ENCODE measurements around the gene DNAH14.
"Not testable (repeated sequence)": the region's sequence is repeated elsewhere in the genome, so short reads cannot be mapped to it uniquely, and the experiment has no call there.

DNA sequence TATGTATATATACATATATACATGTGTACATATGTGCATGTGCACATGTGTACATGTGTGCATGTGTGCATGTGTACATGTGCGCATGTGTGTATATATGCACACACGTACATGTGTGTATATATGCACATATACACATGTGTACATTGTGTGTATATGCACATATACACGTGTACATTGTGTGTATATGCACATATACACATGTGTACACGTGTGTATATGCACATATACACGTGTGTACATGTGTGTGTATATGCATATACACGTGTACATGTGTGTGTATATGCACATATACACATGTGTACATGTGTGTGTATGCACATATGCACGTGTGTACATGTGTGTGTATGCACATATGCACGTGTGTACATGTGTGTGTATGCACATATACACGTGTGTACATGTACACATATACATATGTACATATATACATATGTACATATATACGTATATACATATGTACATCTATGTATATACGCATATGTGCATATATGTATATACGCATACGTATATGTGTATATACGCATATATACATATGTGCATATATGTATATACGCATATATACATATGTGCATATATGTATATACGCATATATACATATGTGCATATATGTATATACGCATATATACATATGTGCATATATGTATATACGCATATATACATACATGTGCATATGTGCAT, 405.8 kb downstream of the DNAH14 start:
- TF ChIP-seq EZH2 (IDR thresholded peaks at IDR 0.05; ENCODE audit: low read depth, unreplicated experiment); CREB1 (CRISPR knock-in tag; IDR thresholded peaks at IDR 0.05; ENCODE audit: low read depth); POLR2AphosphoS5 (IDR thresholded peaks at IDR 0.05; ENCODE audit: low read depth); JUNB (IDR thresholded peaks at IDR 0.05; ENCODE audit: unreplicated experiment); NANOG (IDR thresholded peaks at IDR 0.05; ENCODE audit: borderline replicate concordance); EZH2phosphoT487 (IDR thresholded peaks at IDR 0.05; ENCODE audit: unreplicated experiment); ZNF114 (CRISPR knock-in tag; IDR thresholded peaks at IDR 0.05): not testable (repeated sequence)
- TF ChIP-seq, protein P1, sequence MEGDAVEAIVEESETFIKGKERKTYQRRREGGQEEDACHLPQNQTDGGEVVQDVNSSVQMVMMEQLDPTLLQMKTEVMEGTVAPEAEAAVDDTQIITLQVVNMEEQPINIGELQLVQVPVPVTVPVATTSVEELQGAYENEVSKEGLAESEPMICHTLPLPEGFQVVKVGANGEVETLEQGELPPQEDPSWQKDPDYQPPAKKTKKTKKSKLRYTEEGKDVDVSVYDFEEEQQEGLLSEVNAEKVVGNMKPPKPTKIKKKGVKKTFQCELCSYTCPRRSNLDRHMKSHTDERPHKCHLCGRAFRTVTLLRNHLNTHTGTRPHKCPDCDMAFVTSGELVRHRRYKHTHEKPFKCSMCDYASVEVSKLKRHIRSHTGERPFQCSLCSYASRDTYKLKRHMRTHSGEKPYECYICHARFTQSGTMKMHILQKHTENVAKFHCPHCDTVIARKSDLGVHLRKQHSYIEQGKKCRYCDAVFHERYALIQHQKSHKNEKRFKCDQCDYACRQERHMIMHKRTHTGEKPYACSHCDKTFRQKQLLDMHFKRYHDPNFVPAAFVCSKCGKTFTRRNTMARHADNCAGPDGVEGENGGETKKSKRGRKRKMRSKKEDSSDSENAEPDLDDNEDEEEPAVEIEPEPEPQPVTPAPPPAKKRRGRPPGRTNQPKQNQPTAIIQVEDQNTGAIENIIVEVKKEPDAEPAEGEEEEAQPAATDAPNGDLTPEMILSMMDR (conservative IDR thresholded peaks at IDR 0.05; ENCODE audit: low read depth in 2 of 2), result not testable (repeated sequence)
- TF ChIP-seq, protein P2, sequence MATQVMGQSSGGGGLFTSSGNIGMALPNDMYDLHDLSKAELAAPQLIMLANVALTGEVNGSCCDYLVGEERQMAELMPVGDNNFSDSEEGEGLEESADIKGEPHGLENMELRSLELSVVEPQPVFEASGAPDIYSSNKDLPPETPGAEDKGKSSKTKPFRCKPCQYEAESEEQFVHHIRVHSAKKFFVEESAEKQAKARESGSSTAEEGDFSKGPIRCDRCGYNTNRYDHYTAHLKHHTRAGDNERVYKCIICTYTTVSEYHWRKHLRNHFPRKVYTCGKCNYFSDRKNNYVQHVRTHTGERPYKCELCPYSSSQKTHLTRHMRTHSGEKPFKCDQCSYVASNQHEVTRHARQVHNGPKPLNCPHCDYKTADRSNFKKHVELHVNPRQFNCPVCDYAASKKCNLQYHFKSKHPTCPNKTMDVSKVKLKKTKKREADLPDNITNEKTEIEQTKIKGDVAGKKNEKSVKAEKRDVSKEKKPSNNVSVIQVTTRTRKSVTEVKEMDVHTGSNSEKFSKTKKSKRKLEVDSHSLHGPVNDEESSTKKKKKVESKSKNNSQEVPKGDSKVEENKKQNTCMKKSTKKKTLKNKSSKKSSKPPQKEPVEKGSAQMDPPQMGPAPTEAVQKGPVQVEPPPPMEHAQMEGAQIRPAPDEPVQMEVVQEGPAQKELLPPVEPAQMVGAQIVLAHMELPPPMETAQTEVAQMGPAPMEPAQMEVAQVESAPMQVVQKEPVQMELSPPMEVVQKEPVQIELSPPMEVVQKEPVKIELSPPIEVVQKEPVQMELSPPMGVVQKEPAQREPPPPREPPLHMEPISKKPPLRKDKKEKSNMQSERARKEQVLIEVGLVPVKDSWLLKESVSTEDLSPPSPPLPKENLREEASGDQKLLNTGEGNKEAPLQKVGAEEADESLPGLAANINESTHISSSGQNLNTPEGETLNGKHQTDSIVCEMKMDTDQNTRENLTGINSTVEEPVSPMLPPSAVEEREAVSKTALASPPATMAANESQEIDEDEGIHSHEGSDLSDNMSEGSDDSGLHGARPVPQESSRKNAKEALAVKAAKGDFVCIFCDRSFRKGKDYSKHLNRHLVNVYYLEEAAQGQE (IDR thresholded peaks at IDR 0.05; ENCODE audit: unreplicated experiment), result not testable (repeated sequence)
- TF ChIP-seq, protein P3, sequence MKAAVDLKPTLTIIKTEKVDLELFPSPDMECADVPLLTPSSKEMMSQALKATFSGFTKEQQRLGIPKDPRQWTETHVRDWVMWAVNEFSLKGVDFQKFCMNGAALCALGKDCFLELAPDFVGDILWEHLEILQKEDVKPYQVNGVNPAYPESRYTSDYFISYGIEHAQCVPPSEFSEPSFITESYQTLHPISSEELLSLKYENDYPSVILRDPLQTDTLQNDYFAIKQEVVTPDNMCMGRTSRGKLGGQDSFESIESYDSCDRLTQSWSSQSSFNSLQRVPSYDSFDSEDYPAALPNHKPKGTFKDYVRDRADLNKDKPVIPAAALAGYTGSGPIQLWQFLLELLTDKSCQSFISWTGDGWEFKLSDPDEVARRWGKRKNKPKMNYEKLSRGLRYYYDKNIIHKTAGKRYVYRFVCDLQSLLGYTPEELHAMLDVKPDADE (IDR thresholded peaks at IDR 0.05), result not testable (repeated sequence)
- TF ChIP-seq, protein P4, sequence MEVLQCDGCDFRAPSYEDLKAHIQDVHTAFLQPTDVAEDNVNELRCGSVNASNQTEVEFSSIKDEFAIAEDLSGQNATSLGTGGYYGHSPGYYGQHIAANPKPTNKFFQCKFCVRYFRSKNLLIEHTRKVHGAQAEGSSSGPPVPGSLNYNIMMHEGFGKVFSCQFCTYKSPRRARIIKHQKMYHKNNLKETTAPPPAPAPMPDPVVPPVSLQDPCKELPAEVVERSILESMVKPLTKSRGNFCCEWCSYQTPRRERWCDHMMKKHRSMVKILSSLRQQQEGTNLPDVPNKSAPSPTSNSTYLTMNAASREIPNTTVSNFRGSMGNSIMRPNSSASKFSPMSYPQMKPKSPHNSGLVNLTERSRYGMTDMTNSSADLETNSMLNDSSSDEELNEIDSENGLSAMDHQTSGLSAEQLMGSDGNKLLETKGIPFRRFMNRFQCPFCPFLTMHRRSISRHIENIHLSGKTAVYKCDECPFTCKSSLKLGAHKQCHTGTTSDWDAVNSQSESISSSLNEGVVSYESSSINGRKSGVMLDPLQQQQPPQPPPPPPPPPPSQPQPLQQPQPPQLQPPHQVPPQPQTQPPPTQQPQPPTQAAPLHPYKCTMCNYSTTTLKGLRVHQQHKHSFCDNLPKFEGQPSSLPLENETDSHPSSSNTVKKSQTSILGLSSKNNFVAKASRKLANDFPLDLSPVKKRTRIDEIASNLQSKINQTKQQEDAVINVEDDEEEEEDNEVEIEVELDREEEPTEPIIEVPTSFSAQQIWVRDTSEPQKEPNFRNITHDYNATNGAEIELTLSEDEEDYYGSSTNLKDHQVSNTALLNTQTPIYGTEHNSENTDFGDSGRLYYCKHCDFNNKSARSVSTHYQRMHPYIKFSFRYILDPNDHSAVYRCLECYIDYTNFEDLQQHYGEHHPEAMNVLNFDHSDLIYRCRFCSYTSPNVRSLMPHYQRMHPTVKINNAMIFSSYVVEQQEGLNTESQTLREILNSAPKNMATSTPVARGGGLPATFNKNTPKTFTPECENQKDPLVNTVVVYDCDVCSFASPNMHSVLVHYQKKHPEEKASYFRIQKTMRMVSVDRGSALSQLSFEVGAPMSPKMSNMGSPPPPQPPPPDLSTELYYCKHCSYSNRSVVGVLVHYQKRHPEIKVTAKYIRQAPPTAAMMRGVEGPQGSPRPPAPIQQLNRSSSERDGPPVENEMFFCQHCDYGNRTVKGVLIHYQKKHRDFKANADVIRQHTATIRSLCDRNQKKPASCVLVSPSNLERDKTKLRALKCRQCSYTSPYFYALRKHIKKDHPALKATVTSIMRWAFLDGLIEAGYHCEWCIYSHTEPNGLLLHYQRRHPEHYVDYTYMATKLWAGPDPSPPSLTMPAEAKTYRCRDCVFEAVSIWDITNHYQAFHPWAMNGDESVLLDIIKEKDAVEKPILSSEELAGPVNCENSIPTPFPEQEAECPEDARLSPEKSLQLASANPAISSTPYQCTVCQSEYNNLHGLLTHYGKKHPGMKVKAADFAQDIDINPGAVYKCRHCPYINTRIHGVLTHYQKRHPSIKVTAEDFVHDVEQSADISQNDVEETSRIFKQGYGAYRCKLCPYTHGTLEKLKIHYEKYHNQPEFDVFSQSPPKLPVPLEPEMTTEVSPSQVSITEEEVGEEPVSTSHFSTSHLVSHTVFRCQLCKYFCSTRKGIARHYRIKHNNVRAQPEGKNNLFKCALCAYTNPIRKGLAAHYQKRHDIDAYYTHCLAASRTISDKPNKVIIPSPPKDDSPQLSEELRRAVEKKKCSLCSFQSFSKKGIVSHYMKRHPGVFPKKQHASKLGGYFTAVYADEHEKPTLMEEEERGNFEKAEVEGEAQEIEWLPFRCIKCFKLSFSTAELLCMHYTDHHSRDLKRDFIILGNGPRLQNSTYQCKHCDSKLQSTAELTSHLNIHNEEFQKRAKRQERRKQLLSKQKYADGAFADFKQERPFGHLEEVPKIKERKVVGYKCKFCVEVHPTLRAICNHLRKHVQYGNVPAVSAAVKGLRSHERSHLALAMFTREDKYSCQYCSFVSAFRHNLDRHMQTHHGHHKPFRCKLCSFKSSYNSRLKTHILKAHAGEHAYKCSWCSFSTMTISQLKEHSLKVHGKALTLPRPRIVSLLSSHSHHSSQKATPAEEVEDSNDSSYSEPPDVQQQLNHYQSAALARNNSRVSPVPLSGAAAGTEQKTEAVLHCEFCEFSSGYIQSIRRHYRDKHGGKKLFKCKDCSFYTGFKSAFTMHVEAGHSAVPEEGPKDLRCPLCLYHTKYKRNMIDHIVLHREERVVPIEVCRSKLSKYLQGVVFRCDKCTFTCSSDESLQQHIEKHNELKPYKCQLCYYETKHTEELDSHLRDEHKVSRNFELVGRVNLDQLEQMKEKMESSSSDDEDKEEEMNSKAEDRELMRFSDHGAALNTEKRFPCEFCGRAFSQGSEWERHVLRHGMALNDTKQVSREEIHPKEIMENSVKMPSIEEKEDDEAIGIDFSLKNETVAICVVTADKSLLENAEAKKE (CRISPR knock-in tag; IDR thresholded peaks at IDR 0.05), result not testable (repeated sequence)

Data from GM23338 (cell line).